Natural killer cell (primary cell): ENCODE measurements around the gene JAZF1. TPM values are rescaled to one million over a fixed set of nuclear protein-coding genes. Genes with fewer than 3 reads are reported as not detected.

Experiments used
- ATAC-seq, 3 donors: fragments of 150-1000 bp in 2 of 3; fragments of 200-7000 bp in 1 of 3; cut with Tn5 transposase; 1 replicate in 1 of 3; 2 replicates in 2 of 3; pipeline ENCODE4 v1.10.0; 2021; ENCODE audit warnings: mild to moderate bottlenecking in 2 of 3, moderate library complexity in 2 of 3
- DNase-seq, 2 donors: peaks; one replicate each; pipeline versions ENCODE4 v3.0.0 to v3.0.0-alpha.2; 2013 to 2021; ENCODE audit warnings: mixed read lengths in 1 of 2
- H3K27ac ChIP-seq: one replicate; pipeline ENCODE4 v1.5.1; 2013; ENCODE audit warnings: mild to moderate bottlenecking, low read length
- H3K27me3 ChIP-seq: one replicate; pipeline ENCODE4 v1.6.1; 2013; ENCODE audit warnings: low read length; ENCODE audit not compliant: control insufficient read depth, insufficient read depth
- H3K36me3 ChIP-seq: one replicate; pipeline ENCODE4 v1.6.1; 2013; ENCODE audit warnings: low read length; ENCODE audit not compliant: control insufficient read depth, insufficient read depth
- H3K4me1 ChIP-seq: one replicate; pipeline ENCODE4 v1.6.1; 2013; ENCODE audit warnings: low read length; ENCODE audit not compliant: control insufficient read depth, insufficient read depth
- H3K4me3 ChIP-seq: one replicate; pipeline ENCODE4 v1.5.1; 2013; ENCODE audit warnings: low read length
- H3K9me3 ChIP-seq: one replicate; pipeline ENCODE4 v1.6.1; 2013; ENCODE audit warnings: low read length; ENCODE audit not compliant: control insufficient read depth, insufficient read depth
- H3K27ac Mint-ChIP-seq, 2 donors: one replicate each; pipeline ENCODE4 v1.8.0; 2022; ENCODE audit warnings: mild to moderate bottlenecking in 2 of 2, mixed read lengths in 2 of 2, moderate library complexity in 1 of 2
- H3K27me3 Mint-ChIP-seq, 2 donors: one replicate each; pipeline ENCODE4 v1.8.0; 2022; ENCODE audit warnings: low read depth in 2 of 2, mixed read lengths in 2 of 2
- H3K36me3 Mint-ChIP-seq: one replicate; pipeline ENCODE4 v1.8.0; 2022; ENCODE audit warnings: mixed read lengths
- H3K4me1 Mint-ChIP-seq, 2 donors: one replicate each; pipeline ENCODE4 v1.8.0; 2022; ENCODE audit warnings: mixed read lengths in 2 of 2
- H3K4me3 Mint-ChIP-seq: one replicate; pipeline ENCODE4 v1.8.0; 2022; ENCODE audit warnings: mild to moderate bottlenecking, moderate library complexity, mixed read lengths
- H3K9me3 Mint-ChIP-seq, 2 donors: one replicate each; pipeline ENCODE4 v1.8.0; 2022; ENCODE audit warnings: mixed read lengths in 2 of 2
- CTCF ChIP-seq: fragments of 200-600 bp; IDR thresholded peaks from one replicate; pipeline ENCODE4 v1.8.0; 2022; ENCODE audit warnings: antibody characterized with exemption
- WGBS: methylation state at CpG from one replicate; pipeline ENCODE4 v1.1.7; 2013; ENCODE audit warnings: missing lambda C conversion rate; ENCODE audit not compliant: insufficient coverage; 5-methylcytosine and 5-hydroxymethylcytosine counted together
- intact Hi-C: fragments of 100-400 bp; cut with micrococcal nuclease; formaldehyde crosslinking; loops from one replicate; pipeline ENCODE4 v1.14.2; 2022
- total RNA-seq, 4 donors: library from RNA; stranded (reverse); fragments of 120-200 nt in 1 of 4; gene quantifications; one replicate each; pipeline versions ENCODE4 v1.2.3 to v1.2.4, GENCODE V29; 2013 to 2022

The JAZF1 gene
- total RNA-seq, 3 donors from 2014 or later (not counting 1 experiment from before 2014, with no cell fraction given): 82.5 to 89.7 (median 87.6) TPM

GRCh38 chr7:27962273-27962672 is 218.3 kb downstream of the JAZF1 start:
- H3K9me3 ChIP-seq: no peaks in the 10 kb centered on the region
- peaks cover 5% of the 10 kb centered on the region for H3K4me1 ChIP-seq
- H3K4me3 ChIP-seq: no peak overlapping the region
- Mint-ChIP-seq H3K4me3 (no peak overlapping the region), H3K27me3 (no peaks in the 10 kb centered on the region), H3K36me3 (no peaks in the 10 kb centered on the region), H3K27ac (peak overlapping the region in 1 of 2 donors; percentile 43), H3K4me1 (peaks cover 78 to 82% of the 10 kb centered on the region in 2 donors), H3K9me3 (no peaks in the 10 kb centered on the region)
- no peaks in the 10 kb centered on the region for H3K27me3 ChIP-seq
- DNase-seq: no peak
- H3K36me3 ChIP-seq: no peaks in the 10 kb centered on the region
- ATAC-seq: no peak
- no peak for TF ChIP-seq CTCF
- no peak overlapping the region for H3K27ac ChIP-seq
- intact Hi-C loops: loop anchor here (5.0 kb wide), 1 partner anchor 50 kb away; no protein-coding TSS in a partner anchor

- Mint-ChIP-seq H3K27ac (peak overlapping the region; percentile 43 to 61), H3K4me1 (peaks cover 75 to 76% of the 10 kb centered on the region in 2 donors), H3K27me3 (no peaks in the 10 kb centered on the region), H3K9me3 (no peaks in the 10 kb centered on the region), H3K4me3 (no peak overlapping the region), H3K36me3 (no peaks in the 10 kb centered on the region)
- no peak overlapping the region for H3K4me3 ChIP-seq
- no peak for DNase-seq
- ATAC-seq: no peak
- no peaks in the 10 kb centered on the region for H3K27me3 ChIP-seq
- H3K9me3 ChIP-seq: no peaks in the 10 kb centered on the region
- intact Hi-C loops: loop anchor here (5.0 kb wide), 1 partner anchor 49 kb away; no protein-coding TSS in a partner anchor
- H3K27ac ChIP-seq: no peak overlapping the region
- H3K4me1 ChIP-seq: no peaks in the 10 kb centered on the region
- no peak for TF ChIP-seq CTCF
- WGBS: 85% methylated on average over 5 of the region's 5 CpGs
- no peaks in the 10 kb centered on the region for H3K36me3 ChIP-seq
Measured at GRCh38 chr7:27961255-27961654, 219.3 kb downstream of the JAZF1 start.

GRCh38 chr7:27960415-27960814 is 220.2 kb downstream of the JAZF1 start:
- DNase-seq: no peak
- H3K36me3 ChIP-seq: no peaks in the 10 kb centered on the region
- no peak overlapping the region for H3K4me3 ChIP-seq
- 84% methylated on average over 1 of the region's 1 CpG for WGBS
- Mint-ChIP-seq H3K36me3 (no peaks in the 10 kb centered on the region), H3K27ac (peak overlapping the region; percentile 43 to 61), H3K4me3 (no peak overlapping the region), H3K27me3 (no peaks in the 10 kb centered on the region), H3K4me1 (peaks cover 75% of the 10 kb centered on the region in 2 donors), H3K9me3 (no peaks in the 10 kb centered on the region)
- ATAC-seq: peak in 1 of 3 donors; percentile 47
- H3K4me1 ChIP-seq: no peaks in the 10 kb centered on the region
- no peaks in the 10 kb centered on the region for H3K27me3 ChIP-seq
- intact Hi-C loops: loop anchor here (5.0 kb wide), 1 partner anchor 48 kb away; no protein-coding TSS in a partner anchor
- H3K27ac ChIP-seq: no peak overlapping the region
- no peak for TF ChIP-seq CTCF
- H3K9me3 ChIP-seq: no peaks in the 10 kb centered on the region

GRCh38 chr7:27958933-27959548 is 221.6 kb downstream of the JAZF1 start:
- no peaks in the 10 kb centered on the region for H3K4me1 ChIP-seq
- no peaks in the 10 kb centered on the region for H3K36me3 ChIP-seq
- H3K27me3 ChIP-seq: no peaks in the 10 kb centered on the region
- ATAC-seq (no peak), DNase-seq (no peak)
- intact Hi-C loops: no loop called here
- peaks cover 77 to 86% of the 10 kb centered on the region in 2 donors for H3K4me1 Mint-ChIP-seq
- no peak for TF ChIP-seq CTCF
- no peak overlapping the region for H3K4me3 ChIP-seq
- H3K27me3 Mint-ChIP-seq: no peaks in the 10 kb centered on the region
- no peak overlapping the region for H3K4me3 Mint-ChIP-seq
- no peak overlapping the region for H3K27ac ChIP-seq
- no peaks in the 10 kb centered on the region for H3K9me3 Mint-ChIP-seq
- peak overlapping the region in 1 of 2 donors; percentile 14 for H3K27ac Mint-ChIP-seq
- H3K9me3 ChIP-seq: no peaks in the 10 kb centered on the region
- H3K36me3 Mint-ChIP-seq: no peaks in the 10 kb centered on the region
